Measurements from ENCODE around the gene CYP26C1.
"Not testable (repeated sequence)": the region's sequence is repeated elsewhere in the genome, so short reads cannot be mapped to it uniquely, and the experiment has no call there.

Gene CYP26C1

DNA sequence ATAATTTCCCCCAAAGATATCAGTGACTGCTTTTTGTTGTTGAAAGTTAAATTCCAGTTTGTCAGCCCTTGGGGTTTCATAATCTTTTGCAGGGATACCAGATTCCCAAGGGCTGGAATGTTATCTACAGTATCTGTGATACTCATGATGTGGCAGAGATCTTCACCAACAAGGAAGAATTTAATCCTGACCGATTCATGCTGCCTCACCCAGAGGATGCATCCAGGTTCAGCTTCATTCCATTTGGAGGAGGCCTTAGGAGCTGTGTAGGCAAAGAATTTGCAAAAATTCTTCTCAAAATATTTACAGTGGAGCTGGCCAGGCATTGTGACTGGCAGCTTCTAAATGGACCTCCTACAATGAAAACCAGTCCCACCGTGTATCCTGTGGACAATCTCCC is 16.3 kb downstream of the CYP26C1 start:
- no peak for DNase-seq (ENCODE audit: low read depth)

- no peak for DNase-seq (ENCODE audit: low read depth)
Measured at GRCh38 chr10:93077860-93078337, 17.3 kb downstream of the CYP26C1 start.

- no peak for DNase-seq (ENCODE audit: low read depth)
Measured at GRCh38 chr10:93079663-93080349, 19.2 kb downstream of the CYP26C1 start.

DNA sequence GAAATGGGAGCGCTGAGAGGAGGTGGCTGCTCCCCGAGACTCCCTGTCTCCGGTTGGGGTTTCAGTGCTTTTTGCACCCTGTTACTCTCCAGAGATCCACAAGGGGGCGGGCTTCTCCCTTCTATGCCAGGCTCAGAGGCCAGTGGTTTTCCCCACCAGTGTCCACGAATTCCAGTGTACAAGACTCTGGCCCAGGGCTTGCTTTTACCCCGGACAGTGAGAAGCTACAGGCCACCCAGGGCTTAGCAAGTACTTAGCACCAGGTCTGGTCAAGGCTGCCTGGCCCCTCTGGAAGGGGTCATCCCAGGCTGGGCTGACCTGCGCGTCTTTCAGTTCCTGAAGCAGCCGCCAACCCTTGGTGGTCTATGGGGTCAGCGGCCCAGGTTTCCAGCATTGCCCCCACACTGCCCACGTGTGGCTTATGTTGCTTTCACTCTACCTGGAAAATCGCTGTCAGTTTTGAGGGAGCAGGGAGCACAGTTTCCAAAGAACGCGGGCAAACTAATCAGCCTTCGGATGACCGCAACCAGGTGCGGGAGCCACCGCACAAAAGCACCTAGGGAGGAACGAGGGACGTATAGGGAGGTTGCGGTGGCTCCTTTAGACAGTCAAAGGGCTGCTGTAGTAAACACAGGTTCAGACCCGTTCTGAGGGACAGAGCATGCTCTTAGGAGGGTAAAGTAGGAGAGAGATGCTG is 19.9 kb downstream of the CYP26C1 start:
- DNase-seq (ENCODE audit: low read depth): peak; percentile 6

- no peak for DNase-seq (ENCODE audit: low read depth)
Measured at GRCh38 chr10:93081318-93081717, 20.7 kb downstream of the CYP26C1 start.

DNA sequence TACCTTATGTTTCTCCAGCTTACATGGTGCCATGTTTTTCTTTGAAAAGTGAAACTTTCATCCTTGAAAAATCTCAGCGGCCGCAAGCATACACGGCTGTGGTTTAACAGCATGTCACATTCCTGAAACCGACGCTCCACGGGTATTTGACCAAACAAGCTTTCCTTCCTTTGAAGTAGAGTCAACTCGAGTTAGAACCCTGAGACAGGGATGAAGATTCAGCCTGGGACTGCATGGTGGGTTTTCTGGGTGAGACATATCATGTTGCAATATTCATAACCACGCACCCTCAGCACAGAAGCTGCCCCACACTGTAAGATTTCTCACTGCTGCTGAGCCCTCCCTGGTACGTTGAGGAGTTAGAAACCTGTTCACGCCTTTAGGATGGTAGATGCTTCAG is 21.2 kb downstream of the CYP26C1 start:
- DNase-seq (ENCODE audit: low read depth): no peak

DNA sequence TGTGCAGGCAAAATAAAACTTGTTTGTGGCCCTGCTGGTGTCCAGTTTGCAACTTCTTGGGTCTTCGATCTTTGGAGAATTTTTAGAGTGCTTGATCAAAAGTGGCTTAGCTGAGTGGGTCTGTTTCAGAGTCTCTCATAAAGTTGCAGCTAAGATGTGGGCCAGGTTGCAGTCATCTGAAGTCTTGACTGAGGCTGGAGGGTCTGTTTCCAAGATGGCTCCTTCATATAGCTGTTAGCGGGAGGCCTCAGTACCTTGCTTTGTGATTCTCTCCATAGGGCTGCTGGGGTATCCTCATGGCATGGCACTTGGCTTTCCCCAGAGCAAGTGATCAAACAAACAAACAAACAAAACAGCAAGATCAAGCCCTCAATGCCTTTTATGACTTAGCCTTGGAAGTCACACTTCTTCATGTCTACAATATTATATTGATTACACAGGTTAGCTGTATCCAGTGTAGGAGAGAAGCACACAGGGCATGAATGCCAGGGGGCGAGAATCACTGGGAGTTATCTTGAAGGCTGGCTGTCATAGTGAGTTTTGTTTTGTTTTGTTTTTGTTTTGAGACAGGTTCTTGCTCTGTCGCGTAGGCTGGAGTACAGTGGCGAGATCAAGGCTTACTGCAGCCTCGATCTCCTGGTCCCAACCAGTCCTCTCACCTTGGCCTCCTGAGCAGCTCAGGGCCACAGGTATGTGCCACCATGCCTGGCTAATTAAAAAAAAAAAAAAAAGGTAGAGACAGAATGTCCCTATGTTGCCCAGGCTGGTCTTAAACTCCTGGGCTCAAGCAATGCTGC is 23.3 kb downstream of the CYP26C1 start:
- no peak for DNase-seq (ENCODE audit: low read depth)

DNA sequence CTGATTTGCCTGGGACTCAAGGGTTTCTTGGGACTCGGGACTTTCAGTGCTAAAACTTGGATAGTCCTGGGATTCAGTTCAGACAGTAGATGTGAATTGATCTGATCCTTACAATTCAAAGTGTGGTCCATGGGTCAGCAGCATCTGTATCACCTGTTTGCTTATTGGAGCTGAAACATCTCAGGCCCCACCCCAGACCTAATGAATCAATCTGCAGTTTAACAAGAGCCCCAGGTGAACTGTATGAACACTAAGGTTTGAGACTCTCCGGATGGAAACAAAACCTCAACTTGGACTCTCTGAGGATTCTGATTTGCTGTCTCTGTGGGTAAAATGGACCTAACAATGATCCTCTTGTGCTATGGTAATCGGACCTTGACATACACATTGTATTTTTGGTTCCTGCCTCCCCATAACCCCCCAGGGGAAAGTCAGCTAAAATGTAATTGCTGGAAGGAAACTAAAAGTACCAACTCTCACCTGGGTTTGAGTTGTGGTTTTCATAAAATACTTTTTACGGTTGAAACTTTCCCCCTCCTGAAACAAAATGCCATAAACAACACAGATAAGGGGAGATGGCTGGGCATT is 24.8 kb downstream of the CYP26C1 start:
- DNase-seq (ENCODE audit: low read depth): no peak

DNA sequence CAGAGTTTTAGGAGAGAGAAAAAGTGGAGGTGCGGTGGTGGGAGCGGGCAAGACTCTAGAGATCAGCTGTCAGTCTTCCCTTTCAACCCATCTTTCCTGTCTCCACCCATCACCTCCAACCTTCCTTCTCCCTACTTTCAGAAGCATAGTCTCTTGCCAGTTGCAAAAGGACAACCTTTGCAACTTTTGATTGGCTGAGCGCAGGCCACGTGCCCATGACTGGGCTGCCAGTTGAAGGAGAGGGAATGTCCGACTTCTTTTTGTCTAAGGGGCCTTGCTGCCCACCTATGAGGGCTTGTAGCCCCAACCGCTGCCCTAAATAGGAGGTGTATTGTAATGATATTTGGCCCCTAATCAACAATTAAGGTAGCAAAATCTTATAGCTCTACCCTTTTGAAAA is 25.7 kb downstream of the CYP26C1 start:
- DNase-seq (ENCODE audit: low read depth): no peak

DNA sequence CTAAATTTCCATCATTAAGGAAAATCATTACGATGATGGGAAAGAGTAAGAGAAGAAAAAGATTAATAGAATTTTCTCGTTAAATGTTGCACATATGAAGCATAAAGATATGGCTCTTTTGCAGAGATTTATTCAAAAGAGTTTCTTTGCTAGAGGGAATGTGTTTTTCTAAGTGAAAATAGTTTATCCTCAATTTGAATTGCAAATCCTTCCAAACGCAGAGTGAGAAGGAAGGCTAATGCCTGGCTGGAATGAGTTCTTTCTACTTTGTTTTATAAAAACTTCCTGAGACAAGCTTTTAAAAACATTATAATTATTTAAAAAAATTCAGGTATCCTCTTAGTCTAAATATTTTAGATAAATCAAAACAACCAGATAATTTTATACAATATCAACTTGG is 27.2 kb downstream of the CYP26C1 start:
- no peak for DNase-seq (ENCODE audit: low read depth)

DNA sequence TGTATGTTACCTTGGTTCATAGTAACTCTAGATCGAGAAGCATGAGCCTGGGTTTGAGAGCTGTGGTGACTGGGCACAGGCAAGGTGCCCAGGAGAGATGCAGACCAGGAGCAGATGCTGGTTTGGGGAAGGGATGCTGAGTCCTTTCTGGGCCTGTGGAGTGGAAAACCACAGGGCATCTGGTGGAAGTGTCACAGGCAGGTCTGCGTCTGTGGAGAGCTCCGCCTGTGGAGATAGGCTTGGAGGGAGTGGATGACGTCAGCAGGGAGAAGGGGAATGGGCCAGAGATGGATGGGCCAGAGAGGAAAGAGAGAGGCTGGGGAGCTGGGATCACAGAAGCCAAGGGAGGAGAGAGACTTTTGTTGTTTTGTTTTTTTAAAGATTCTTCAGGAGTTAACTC is 27.9 kb downstream of the CYP26C1 start:
- no peak for DNase-seq (ENCODE audit: low read depth)

GRCh38 chr10:93090619-93091018 is 30.0 kb downstream of the CYP26C1 start:
- no peak for DNase-seq (ENCODE audit: low read depth)

GRCh38 chr10:93091960-93092359 is 31.4 kb downstream of the CYP26C1 start:
- DNase-seq (ENCODE audit: low read depth): no peak

DNA sequence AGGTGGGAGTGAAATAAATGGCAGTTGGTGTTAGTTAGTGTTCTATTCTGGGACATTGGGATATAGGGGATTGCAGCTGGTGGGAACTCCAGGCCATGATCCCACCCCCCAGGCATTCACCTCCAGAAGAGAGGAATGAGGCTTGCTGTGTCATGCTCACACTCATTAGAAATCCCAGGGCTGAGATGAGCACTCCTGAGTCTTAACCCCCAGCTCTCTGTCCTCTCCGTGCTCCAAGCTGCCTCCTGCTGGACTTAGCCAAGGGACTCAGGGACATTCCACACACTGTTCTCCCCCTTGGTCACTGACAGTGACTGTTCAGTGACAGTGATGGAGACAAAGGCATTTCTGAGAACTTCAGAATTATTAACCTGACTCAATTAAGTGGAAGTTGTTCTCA is 34.6 kb downstream of the CYP26C1 start:
- no peak for DNase-seq (ENCODE audit: low read depth)

DNA sequence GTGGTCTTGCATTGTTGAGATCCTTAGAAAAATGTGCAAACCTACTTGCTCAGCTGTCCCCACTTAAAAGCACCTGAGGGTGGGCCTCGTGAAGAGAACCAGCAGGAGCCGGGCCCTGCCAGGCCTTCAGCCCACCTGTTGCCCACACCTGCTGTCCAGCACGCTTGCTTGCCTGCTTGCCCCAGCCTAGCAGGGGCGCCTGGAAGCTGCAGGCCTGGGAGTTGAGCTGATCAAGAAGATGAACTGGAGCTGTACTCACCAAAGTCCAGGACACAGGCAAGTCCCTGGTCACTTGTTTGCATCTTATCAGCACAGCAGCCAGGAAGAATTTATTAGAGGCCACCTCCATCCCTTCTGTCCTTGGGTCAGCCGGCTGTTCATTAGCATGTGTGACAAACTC is 36.3 kb downstream of the CYP26C1 start:
- DNase-seq (ENCODE audit: low read depth): no peak

DNA sequence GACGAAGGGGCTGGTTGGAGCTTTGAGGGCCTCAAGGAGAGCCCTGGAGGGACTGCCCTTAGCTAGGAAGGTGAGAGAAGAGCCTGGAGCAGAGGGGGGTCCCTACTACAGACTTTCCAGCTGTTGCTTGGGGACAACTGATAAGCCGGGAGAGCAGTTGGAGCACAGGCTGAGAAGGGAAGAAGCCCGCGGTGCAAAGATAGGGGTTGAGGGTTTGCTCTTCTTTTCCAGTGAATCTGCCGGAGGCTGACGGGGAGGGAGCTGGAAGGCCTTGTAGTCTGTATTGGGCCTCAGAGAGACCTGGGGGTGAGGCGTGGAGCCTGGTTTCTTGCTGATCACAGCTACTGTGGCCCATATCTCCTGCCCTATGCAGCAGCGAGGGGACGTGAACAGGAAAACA is 36.8 kb downstream of the CYP26C1 start:
- no peak for DNase-seq (ENCODE audit: low read depth)

DNA sequence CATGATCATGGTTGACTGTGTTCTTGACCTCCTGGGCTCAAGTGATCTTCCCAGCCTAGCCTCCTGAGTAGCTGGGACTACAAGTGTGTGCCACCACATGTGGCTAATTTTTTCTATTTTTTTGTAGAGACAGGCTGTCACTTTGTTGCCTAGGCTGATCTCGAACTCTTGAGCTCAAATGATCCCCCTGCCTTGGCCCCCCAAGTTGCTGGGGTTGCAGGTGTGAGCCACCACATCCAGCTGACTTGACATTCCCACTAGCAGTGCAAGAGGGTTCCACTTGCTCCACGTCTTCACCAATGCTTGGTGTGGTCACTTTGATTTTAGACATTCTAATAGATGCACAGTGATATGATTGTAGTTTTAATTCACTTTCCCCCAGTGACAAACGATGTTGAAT is 38.2 kb downstream of the CYP26C1 start:
- DNase-seq (ENCODE audit: low read depth): no peak

DNA sequence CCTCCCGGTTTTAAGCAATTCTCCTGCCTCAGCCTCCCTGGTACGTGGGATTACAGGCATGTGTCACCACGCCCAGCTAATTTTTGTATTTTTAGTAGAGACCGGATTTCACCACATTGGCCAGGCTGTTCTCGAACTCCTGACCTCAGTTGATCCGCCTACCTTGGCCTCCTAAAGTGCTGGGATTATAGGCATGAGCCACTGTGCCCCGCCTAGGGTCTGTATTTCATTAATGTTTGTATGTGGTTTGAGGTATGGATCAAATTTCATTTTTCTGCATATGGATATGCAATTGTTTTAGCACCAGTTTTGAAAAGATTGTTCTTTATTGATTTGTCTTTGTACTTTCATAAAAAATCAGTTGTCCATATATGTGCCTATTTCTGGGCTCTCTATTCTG is 39.1 kb downstream of the CYP26C1 start:
- no peak for DNase-seq (ENCODE audit: low read depth)

- not testable (repeated sequence) for DNase-seq (ENCODE audit: low read depth)
Measured at GRCh38 chr10:93101148-93101547, 40.5 kb downstream of the CYP26C1 start.

- no peak for DNase-seq (ENCODE audit: low read depth)
Measured at GRCh38 chr10:93103953-93104352, 43.4 kb downstream of the CYP26C1 start.

GRCh38 chr10:93106631-93107072 is 46.1 kb downstream of the CYP26C1 start:
- no peak for DNase-seq (ENCODE audit: low read depth)

DNA sequence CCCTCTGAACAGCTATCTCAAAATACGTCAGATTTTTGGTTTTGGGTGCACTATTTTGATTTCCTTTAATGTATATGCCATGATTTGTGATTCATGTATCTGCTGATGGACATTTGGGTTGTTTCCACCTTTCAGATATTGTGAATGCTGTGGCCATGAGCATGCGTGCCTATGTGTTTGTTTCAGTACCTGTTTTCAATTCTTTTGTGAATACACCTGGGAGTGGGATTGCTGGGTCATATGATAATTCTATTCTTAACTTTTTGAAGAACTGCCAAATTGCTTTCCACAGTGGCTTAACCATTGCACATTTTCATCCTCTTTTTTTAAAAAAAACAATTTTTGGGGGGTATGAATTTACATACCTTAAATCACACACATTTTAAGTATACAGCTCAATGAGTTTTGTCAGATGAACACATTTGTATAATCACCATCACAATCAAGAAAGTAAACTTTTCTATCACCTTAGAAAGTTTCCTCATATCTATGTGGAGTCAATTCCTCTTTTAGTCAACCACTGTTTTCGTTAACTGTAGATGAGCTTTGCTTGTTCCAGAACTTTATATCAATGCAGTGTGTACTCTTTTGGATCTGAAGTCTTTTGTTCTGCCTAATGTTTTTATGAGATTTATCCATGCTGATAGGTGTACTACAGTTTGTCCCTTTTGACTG is 50.0 kb downstream of the CYP26C1 start:
- no peak for DNase-seq (ENCODE audit: low read depth)
